OCI-LY1 (cell line): ENCODE data around the gene TRIM28.
A peak's percentile ranks its signal among the peaks of the same experiment; 100 is the strongest.

Experiments
- H2AFZ ChIP-seq: fragments of 200-600 bp; sonication (generic), shearing (Covaris generic); 2 replicates; pipeline ENCODE4 v1.6.0; 2014; ENCODE audit warnings: antibody characterized with exemption, mild to moderate bottlenecking, low read length
- H3F3A ChIP-seq: fragments of 200-600 bp; sonication (generic), shearing (Covaris generic); 2 replicates; pipeline ENCODE4 v1.6.0; 2014; ENCODE audit warnings: mild to moderate bottlenecking, antibody characterized with exemption, low read length, moderate library complexity; ENCODE audit not compliant: insufficient read depth
- H3K27ac ChIP-seq: fragments of 200-600 bp; sonication (generic); 2 replicates; pipeline ENCODE4 v1.5.1; 2014; ENCODE audit warnings: low read length, mixed run types, mild to moderate bottlenecking, low read depth; ENCODE audit not compliant: poor library complexity, severe bottlenecking
- H3K27me3 ChIP-seq: fragments of 200-600 bp; sonication (generic); 2 replicates; pipeline ENCODE4 v1.6.0; 2014; ENCODE audit warnings: antibody characterized with exemption, mild to moderate bottlenecking, low read length, moderate library complexity; ENCODE audit not compliant: insufficient read depth
- H3K36me3 ChIP-seq: fragments of 200-600 bp; sonication (generic); 2 replicates; pipeline ENCODE4 v1.6.1; 2014; ENCODE audit warnings: mild to moderate bottlenecking, antibody characterized with exemption, low read length, moderate library complexity, mixed read lengths; ENCODE audit not compliant: insufficient read depth
- H3K4me1 ChIP-seq: fragments of 200-600 bp; sonication (generic); 2 replicates; pipeline ENCODE4 v1.5.1; 2014; ENCODE audit warnings: mild to moderate bottlenecking, low read length, moderate library complexity; ENCODE audit not compliant: insufficient read depth, severe bottlenecking
- H3K4me2 ChIP-seq: fragments of 200-600 bp; sonication (generic), shearing (Covaris generic); 2 replicates; pipeline ENCODE4 v1.6.1; 2014; ENCODE audit warnings: low read length
- H3K4me3 ChIP-seq: fragments of 200-600 bp; sonication (generic); 2 replicates; pipeline ENCODE4 v1.5.1; 2014; ENCODE audit warnings: low read length, low read depth, mild to moderate bottlenecking, mixed read lengths; ENCODE audit not compliant: poor library complexity, severe bottlenecking
- H3K79me2 ChIP-seq: fragments of 200-600 bp; shearing (Covaris generic); 2 replicates; pipeline ENCODE4 v1.6.1; 2016; ENCODE audit warnings: mixed run types, low read length, mixed read lengths; ENCODE audit not compliant: insufficient read depth
- H3K9ac ChIP-seq: fragments of 200-600 bp; sonication (generic), shearing (Covaris generic); 2 replicates; pipeline ENCODE4 v1.6.1; 2014; ENCODE audit warnings: mild to moderate bottlenecking, low read length, mixed read lengths
- H3K9me2 ChIP-seq: fragments of 200-600 bp; sonication (generic), shearing (Covaris generic); 2 replicates; pipeline ENCODE4 v1.6.1; 2014; ENCODE audit warnings: low read depth, mild to moderate bottlenecking, low read length, mixed read lengths
- H3K9me3 ChIP-seq: fragments of 200-600 bp; shearing (Covaris generic); 2 replicates; pipeline ENCODE4 v1.6.1; 2014; ENCODE audit warnings: low read length, mixed read lengths
- H4K20me1 ChIP-seq: fragments of 200-600 bp; sonication (generic), shearing (Covaris generic); 2 replicates; pipeline ENCODE4 v1.6.0; 2016; ENCODE audit warnings: mild to moderate bottlenecking, low read length; ENCODE audit not compliant: insufficient read depth
- EZH2 ChIP-seq: fragments of 200-600 bp; sonication (generic), shearing (Covaris generic); IDR thresholded peaks from 2 replicates; pipeline ENCODE4 v1.8.0; 2017; ENCODE audit warnings: borderline replicate concordance, mixed run types, mild to moderate bottlenecking, antibody characterized with exemption, low read length, moderate library complexity, mixed read lengths
- TF ChIP-seq, protein P1 (sequence below): fragments of 200-600 bp; sonication (generic), shearing (Covaris generic); IDR thresholded peaks from 2 replicates; pipeline ENCODE4 v1.5.1; 2017; ENCODE audit warnings: mild to moderate bottlenecking, antibody characterized with exemption, low read length, moderate library complexity, mixed read lengths

Gene TRIM28

DNA sequence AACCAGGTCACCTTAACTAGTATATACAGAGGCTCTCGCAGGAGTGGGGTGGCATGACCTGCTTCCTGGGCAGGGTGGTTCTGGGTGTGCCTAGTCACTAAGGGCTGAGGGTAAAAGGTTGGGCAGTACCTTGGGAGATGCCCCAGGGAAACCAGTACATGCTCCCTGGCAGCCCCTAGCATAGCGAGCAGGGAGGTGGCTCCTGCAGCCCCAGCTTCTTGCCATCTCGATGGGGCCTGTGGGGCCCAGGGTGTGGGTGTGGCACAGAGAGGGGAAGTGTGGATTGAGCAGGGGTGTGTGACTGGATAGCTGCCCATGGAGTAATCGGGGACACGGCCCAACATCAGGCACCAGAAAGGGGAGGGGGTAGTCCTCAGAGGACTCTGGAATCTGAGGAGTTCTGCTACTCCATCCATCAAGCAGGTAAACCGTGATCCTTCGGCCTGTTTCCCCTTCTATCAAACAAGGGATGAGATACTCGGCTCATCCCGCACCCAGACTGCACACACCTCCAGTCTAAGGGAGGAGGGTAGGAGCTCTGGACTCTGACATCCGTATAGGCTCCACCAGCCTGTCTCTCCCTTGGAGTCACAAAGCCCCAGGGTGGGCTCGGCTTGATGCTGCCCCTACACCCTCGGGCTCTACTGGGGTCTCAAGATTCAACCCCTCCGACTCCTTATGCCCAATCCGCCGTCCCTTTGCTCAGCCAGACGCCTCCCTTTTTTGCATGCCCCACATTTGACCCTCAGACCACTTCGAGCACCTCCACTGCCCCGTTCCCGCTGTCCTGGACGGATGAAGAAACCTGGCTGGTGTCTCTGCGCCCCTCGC, 25.4 kb upstream of the TRIM28 start:
- H3K9ac ChIP-seq, result peak overlapping the region; percentile 92
- H3K4me1 ChIP-seq, result peaks cover 52% of the 10 kb centered on the region
- H3K4me2 ChIP-seq, result peak overlapping the region; percentile 88
- peaks cover 9% of the 10 kb centered on the region; the same call in 1 of the 2 replicates for H3K36me3 ChIP-seq
- no peak for TF ChIP-seq EZH2
- TF ChIP-seq, protein P1, sequence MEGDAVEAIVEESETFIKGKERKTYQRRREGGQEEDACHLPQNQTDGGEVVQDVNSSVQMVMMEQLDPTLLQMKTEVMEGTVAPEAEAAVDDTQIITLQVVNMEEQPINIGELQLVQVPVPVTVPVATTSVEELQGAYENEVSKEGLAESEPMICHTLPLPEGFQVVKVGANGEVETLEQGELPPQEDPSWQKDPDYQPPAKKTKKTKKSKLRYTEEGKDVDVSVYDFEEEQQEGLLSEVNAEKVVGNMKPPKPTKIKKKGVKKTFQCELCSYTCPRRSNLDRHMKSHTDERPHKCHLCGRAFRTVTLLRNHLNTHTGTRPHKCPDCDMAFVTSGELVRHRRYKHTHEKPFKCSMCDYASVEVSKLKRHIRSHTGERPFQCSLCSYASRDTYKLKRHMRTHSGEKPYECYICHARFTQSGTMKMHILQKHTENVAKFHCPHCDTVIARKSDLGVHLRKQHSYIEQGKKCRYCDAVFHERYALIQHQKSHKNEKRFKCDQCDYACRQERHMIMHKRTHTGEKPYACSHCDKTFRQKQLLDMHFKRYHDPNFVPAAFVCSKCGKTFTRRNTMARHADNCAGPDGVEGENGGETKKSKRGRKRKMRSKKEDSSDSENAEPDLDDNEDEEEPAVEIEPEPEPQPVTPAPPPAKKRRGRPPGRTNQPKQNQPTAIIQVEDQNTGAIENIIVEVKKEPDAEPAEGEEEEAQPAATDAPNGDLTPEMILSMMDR, result no peak
- peak overlapping the region; percentile 74 for H3K4me3 ChIP-seq
- H3K27me3 ChIP-seq, result no peaks in the 10 kb centered on the region
- H3K9me3 ChIP-seq, result no peaks in the 10 kb centered on the region
- H3K9me2 ChIP-seq, result no peaks in the 10 kb centered on the region
- no peaks in the 10 kb centered on the region for H3F3A ChIP-seq
- peaks cover 5% of the 10 kb centered on the region; the same call in 1 of the 2 replicates for H3K79me2 ChIP-seq
- H4K20me1 ChIP-seq, result no peaks in the 10 kb centered on the region
- H3K27ac ChIP-seq, result peak overlapping the region; percentile 87
- no peak overlapping the region for H2AFZ ChIP-seq

DNA sequence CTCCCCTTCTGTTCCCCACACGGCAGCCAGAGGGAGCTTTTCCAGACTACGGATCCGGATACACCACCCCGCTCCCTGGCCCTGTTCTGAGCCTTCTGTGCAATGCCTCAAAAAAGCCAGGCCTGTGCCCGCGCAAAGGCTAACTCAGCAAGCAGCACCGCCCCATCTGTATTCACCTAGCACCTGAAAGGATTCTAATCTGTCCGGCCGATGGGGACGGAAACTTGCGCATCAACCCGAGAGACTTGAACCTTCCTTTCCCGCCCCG, 24.8 kb upstream of the TRIM28 start:
- TF ChIP-seq, protein P1, result no peak
- no peak for TF ChIP-seq EZH2
- H3K79me2 ChIP-seq, result peaks cover 5% of the 10 kb centered on the region; the same call in 1 of the 2 replicates

DNA sequence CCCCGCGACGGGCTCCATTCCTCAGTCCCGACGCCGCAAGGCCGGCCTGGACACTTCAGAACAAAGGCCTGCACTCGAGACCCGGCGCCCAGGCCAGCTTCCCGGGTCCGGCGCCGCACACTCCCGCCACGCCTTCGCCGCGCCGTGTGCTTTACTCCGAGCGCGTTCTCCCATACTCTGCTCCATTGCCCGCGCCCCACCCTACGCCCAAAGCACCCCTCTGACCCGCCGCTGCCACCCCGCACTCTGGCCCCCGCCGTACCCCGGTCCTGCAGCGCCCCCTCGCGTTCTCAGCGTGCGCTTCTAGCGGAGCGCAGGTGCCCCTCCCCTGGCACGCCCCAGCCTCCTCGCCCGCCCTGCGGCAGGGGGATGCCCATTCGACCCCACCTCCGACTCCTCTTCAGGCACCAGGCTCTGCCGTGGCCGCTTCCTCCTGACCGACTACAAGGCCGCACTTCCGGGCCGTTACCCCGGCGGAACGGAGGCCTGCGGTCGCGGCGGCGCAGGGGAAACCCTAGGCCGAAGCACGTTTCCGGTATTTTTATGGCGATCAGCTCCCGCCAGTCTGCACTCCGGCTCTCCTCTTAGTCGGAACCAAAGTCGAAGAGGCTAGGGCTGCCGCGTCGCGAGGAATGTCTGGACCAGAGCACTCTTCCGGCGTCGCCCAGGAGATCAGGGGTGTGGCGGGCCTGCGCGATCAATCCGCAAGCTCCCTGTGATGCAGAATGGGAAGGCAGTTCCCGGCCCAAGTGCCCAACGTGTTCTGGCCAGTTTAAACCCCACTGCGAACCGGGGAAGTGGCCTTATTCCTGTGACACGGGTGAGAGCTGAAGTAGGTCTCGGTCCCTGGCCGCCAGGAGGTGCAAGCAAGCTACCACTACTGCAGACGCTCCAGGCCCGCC, 24.3 kb upstream of the TRIM28 start, which contains the start of gene ZBTB45:
Gene ZBTB45 (minus strand): TSS at position 456 of the 902 bp plus-strand sequence. CDS start 2,137 bp downstream, outside the sequence.
- no peaks in the 10 kb centered on the region for H3K27me3 ChIP-seq
- peak within 1 kb of the TSS; percentile 87 for H3K27ac ChIP-seq
- TF ChIP-seq, protein P1, result peak; percentile 72
- TF ChIP-seq EZH2, result no peak
- H3K9me3 ChIP-seq, result no peaks in the 10 kb centered on the region
- H3K4me1 ChIP-seq, result peaks cover 45% of the 10 kb centered on the region
- H3K4me2 ChIP-seq, result peak within 1 kb of the TSS; percentile 88
- peak within 1 kb of the TSS; percentile 92 for H3K9ac ChIP-seq
- no peaks in the 10 kb centered on the region for H3K9me2 ChIP-seq
- H3F3A ChIP-seq, result no peaks in the 10 kb centered on the region
- no peaks in the 10 kb centered on the region for H4K20me1 ChIP-seq
- peak within 1 kb of the TSS; percentile 74 for H3K4me3 ChIP-seq
- H3K79me2 ChIP-seq, result peaks cover 2% of the 10 kb centered on the region; the same call in 1 of the 2 replicates
- H2AFZ ChIP-seq, result no peak within 1 kb of the TSS
- H3K36me3 ChIP-seq, result peaks cover 9% of the 10 kb centered on the region; the same call in 1 of the 2 replicates

More for the DNA sequence above, 24.8 kb upstream of the TRIM28 start:
- Histone ChIP-seq H4K20me1 (no peaks in the 10 kb centered on the region), H2AFZ (no peak overlapping the region), H3K9me3 (no peaks in the 10 kb centered on the region), H3K4me3 (peak overlapping the region; percentile 74), H3F3A (no peaks in the 10 kb centered on the region), H3K27me3 (no peaks in the 10 kb centered on the region), H3K36me3 (peaks cover 9% of the 10 kb centered on the region; the same call in 1 of the 2 replicates), H3K4me1 (peaks cover 48% of the 10 kb centered on the region), H3K9me2 (no peaks in the 10 kb centered on the region), H3K4me2 (peak overlapping the region; percentile 88), H3K9ac (peak overlapping the region; percentile 92), H3K27ac (peak overlapping the region; percentile 87)
